Hair follicle dermal papilla cell (primary cell): ENCODE results near the gene STK26. TPM values are rescaled to one million over a fixed set of nuclear protein-coding genes. Genes with fewer than 3 reads are reported as not detected.

ENCODE experiments used
- total RNA-seq: library from RNA; depleted of rRNA; stranded (reverse); fragments of >200 nt; gene quantifications from 2 replicates; pipeline ENCODE4 v1.2.3, GENCODE V29; 2012

STK26 gene
- 6.8 and 7.0 TPM in 2 replicates for total RNA-seq

DNA sequence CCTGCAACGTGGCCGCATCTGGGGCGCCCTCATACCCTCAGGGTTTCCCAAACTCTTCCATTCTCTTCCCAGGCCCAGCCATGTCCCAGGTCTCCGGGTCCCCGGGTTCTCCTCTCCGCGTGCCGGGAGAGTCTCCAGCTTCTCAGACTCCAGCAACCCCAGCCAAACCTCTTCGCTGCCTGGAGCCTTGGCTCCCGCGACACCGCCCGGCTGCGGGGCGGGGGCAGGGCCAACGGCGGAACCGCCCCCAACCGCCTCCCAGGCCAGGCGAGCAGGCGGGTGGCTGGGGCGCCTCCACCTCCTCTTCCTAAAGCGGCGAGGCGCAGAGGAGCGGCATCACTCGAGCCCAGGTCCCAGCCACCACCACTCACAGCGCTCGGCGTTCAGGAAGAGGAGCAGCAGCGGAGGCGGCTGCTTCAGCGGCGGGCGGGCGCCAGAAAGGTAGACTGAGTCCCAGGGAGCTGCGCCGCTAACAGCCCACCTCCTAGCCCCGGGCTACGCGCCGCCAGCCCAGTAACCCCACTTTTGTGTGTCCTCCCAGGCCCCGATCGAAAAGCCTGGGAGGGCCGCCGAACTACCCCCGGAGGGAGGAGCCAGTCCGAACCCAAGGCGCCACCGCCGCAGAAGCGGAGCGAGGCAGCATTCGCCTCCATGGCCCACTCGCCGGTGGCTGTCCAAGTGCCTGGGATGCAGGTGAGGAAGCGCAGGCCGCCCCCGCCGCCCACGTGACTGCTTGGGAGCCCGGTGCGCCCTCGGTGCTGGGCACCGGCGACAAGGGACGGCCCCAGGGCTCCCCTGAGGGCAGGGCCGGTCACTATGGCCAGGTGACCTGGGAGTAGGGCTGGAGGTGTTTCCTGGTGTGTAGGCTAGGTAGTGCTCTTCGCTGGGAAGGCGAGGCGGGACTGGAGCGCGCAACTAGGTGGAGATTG lies at the start of gene STK26:
Gene STK26 (plus strand): TSS at position 336 of the 929 bp plus-strand sequence. CDS start 316 bp downstream, at position 652.

Other genes starting within 250 kb of the STK26 start
- gene FRMD7, start 104.7 kb downstream of the STK26 start, total RNA-seq = 0.12 and 0.65 TPM in 2 replicates
- gene RAP2C, start 196.1 kb downstream of the STK26 start, total RNA-seq = 26.1 and 26.2 TPM in 2 replicates